Measurements from ENCODE around the gene USP3. TPM values are rescaled to one million over a fixed set of nuclear protein-coding genes. Genes with fewer than 3 reads are reported as not detected.
A peak's percentile ranks its signal among the peaks of the same experiment; 100 is the strongest.

Gene USP3
- total and polyA plus RNA-seq, 11 donors, result 7.1 to 30.8 (median 18.4) TPM

DNA sequence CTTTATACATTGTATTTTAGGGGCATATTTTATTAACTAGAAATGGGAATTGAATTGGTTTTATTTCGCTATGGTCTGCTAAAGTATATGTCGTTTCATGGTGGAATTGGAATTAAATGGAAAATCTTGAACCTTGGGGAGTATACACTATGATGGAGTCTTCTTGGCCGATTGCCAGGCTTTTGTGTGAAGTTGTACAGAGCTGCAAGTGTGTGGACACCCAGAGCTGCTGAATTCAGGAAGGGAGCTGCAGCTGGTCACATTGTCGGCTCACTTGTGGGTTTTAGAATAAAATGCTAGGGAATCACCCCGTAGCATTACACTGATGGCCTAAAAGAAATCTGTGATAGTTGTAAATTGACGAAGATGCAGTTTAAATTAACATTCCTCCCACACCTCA, 35.1 kb downstream of the USP3 start:
- 52 to 59% (median 56%) methylated on average over 6 of the region's 6 CpGs for WGBS, 4 donors
- intact Hi-C loops (cut with DNase I), result loop anchor here in 2 of 10 donors (5.0 kb wide), 2 partner anchors 33 to 52 kb away; no protein-coding TSS in a partner anchor
- Histone ChIP-seq H3K4me1 (peaks cover 0 to 45% (median 0%) of the 10 kb centered on the region in 12 donors), H3K27me3 (no peaks in the 10 kb centered on the region), H3K36me3 (peaks cover 0 to 40% (median 21%) of the 10 kb centered on the region in 9 donors), H3K27ac (no peak overlapping the region), H3K4me3 (no peak overlapping the region), H3K9me3 (no peaks in the 10 kb centered on the region)
- DNase-seq (peak in 4 of 5 donors; percentile 37 to 49 (median 42)), ATAC-seq (peak in 1 of 4 donors; percentile 55)
- TF ChIP-seq CTCF (IDR thresholded peaks at IDR 0.05) (no peak), POLR2A (IDR thresholded peaks at IDR 0.05) (no peak)

GRCh38 chr15:63539998-63540397, 35.6 kb downstream of the USP3 start:
- H3K27ac ChIP-seq, result no peak overlapping the region
- DNase-seq, result no peak
- no peak for ATAC-seq
- no peak overlapping the region for H3K4me3 ChIP-seq
- TF ChIP-seq POLR2A (IDR thresholded peaks at IDR 0.05), result no peak
- no peak for TF ChIP-seq CTCF (IDR thresholded peaks at IDR 0.05)
- intact Hi-C loops (cut with DNase I), result loop anchor here in 2 of 10 donors (5.0 kb wide), 2 partner anchors 32 to 53 kb away; no protein-coding TSS in a partner anchor
- peaks cover 0 to 50% (median 0%) of the 10 kb centered on the region in 12 donors for H3K4me1 ChIP-seq
- peaks cover 0 to 40% (median 21%) of the 10 kb centered on the region in 9 donors for H3K36me3 ChIP-seq
- H3K9me3 ChIP-seq, result no peaks in the 10 kb centered on the region
- no peaks in the 10 kb centered on the region for H3K27me3 ChIP-seq

DNA sequence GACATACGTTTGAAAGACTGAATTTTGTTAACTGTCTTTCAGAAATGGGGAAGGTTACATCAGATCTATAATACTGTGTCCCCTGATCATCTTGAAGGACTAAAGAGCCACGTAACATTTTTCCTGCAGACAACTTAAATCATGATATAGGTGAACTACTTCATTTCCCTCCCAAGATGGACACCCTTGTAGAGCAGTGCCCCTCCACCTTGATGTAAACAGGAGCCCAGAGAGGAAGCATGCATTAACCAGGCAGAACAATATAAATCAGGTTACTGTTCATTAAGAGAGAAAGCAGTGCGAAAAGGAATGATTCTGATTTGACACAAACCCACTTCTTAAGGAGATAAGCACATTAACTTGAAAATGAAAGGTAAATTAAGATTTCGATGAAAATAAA, 36.1 kb downstream of the USP3 start:
- ATAC-seq, result no peak
- H3K4me3 ChIP-seq, result no peak overlapping the region
- H3K4me1 ChIP-seq, result peaks cover 0 to 54% (median 0%) of the 10 kb centered on the region in 12 donors
- TF ChIP-seq CTCF (IDR thresholded peaks at IDR 0.05) (no peak), POLR2A (IDR thresholded peaks at IDR 0.05) (no peak)
- no peaks in the 10 kb centered on the region for H3K9me3 ChIP-seq
- H3K27ac ChIP-seq, result no peak overlapping the region
- no peak for DNase-seq
- peaks cover 0 to 40% (median 21%) of the 10 kb centered on the region in 9 donors for H3K36me3 ChIP-seq
- WGBS, 4 donors, result 88 to 89% (median 88%) methylated on average over 4 of the region's 4 CpGs
- intact Hi-C loops (cut with DNase I), result no loop called here
- no peaks in the 10 kb centered on the region for H3K27me3 ChIP-seq

DNA sequence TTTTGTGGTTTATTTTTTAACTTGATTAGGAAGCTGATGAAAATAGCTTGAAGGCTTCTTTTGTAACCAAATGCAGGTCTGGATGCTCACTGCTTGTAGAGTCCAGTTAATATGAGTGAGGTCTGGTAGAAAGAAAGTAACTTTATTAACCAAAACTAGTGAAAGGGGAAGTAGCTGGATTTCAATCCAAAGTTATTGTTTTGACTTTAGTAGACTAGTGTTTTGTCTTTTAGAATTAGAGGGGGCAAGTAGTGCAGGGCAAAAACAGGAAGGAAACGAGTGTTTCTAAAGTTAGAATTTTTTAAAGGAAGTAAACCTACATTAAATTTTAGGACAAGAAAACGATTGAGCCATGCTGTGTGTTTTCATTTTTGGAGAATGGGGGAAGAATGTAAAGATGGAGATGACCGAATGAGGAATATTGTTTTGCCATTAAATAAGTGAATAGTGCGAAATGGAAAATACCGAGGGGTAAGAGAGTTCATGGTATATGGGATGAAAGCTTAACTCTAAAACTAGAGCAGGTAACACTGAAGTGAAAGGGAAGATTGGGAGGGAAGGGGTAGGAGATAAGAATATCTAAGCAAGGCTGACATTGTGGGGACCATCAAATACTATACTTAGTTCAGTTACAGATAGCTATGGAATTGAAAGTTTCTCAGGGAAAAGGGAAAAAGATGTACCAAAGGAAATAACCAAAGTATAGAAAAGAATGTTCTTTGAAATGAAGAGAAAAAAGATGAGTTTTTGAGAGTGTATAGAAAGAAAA, 40.0 kb downstream of the USP3 start:
- H3K27ac ChIP-seq, result peak overlapping the region in 1 of 12 donors; percentile 19
- no peaks in the 10 kb centered on the region for H3K27me3 ChIP-seq
- peak overlapping the region in 2 of 12 donors; percentile 2 to 17 for H3K4me3 ChIP-seq
- peaks cover 0 to 53% (median 0%) of the 10 kb centered on the region in 12 donors for H3K4me1 ChIP-seq
- TF ChIP-seq CTCF (IDR thresholded peaks at IDR 0.05), result no peak
- no peak for TF ChIP-seq POLR2A (IDR thresholded peaks at IDR 0.05)
- intact Hi-C loops (cut with DNase I), result loop anchor here in 1 of 10 donors (2.0 kb wide), 1 partner anchor 38 kb away; no protein-coding TSS in a partner anchor
- H3K9me3 ChIP-seq, result no peaks in the 10 kb centered on the region
- 57 to 63% (median 60%) methylated on average over 5 of the region's 5 CpGs for WGBS, 4 donors
- H3K36me3 ChIP-seq, result peaks cover 0 to 14% (median 0%) of the 10 kb centered on the region in 9 donors
- no peak for ATAC-seq
- no peak for DNase-seq

All from heart left ventricle (tissue), 16 donors.